HUDEP-2 (cell line): ENCODE data around the gene DHCR7.

Experiments used
- DNase-seq, 76 experiments: peaks; one replicate each; lab custom pipeline; 2025; ENCODE audit not compliant: unreplicated experiment in 76 of 76; lab: John Stamatoyannopoulos, UW

DHCR7 gene, protein sequence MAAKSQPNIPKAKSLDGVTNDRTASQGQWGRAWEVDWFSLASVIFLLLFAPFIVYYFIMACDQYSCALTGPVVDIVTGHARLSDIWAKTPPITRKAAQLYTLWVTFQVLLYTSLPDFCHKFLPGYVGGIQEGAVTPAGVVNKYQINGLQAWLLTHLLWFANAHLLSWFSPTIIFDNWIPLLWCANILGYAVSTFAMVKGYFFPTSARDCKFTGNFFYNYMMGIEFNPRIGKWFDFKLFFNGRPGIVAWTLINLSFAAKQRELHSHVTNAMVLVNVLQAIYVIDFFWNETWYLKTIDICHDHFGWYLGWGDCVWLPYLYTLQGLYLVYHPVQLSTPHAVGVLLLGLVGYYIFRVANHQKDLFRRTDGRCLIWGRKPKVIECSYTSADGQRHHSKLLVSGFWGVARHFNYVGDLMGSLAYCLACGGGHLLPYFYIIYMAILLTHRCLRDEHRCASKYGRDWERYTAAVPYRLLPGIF

DNA sequence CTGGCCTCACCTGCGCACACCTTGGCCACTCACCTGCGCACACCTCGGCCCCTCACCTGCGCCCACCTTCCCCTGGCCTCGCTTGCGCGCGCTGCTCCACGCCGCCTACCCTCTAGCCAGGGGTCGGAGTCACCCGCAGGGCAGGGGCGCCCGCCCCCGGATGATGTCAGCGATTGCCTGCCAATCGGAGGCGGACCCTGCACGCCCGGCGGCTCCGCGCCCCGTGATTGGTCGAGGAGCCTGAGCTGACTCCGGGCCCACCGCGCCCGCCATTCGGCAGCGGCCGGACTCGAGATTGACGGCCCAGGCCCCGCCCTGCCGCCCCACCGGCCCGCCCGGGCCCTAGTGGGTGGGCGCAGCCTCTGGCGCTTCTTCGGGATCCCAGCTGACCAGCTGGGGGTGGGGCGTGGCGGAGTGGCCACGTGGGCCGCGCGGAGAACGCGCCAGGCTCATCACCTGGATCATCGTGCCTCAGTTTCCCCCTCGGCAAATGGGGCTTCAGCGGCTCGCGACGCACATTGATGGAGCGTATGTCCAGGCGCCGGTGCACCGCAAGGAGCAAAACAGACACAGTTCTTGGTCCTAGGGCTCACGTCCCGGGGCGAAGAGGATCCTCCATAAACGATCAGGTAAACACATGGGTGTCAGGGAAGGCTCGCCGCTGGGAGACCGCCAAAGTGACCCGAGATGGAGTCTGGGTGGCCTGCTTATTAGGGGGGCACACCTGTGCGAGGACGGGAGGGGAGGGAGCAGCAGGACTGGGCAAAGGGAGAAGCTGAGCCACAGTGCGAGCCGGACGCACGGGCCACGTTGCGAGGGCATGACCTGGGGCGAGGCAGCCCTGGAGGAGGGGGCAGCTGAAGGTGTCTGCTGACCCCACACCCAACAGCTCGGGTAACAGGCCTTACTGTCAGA is at the start of gene DHCR7:
Gene DHCR7, minus strand, starts transcription at position 137 of the 915 bp plus-strand sequence. CDS start 3,441 bp downstream, outside the sequence.
- DNase-seq = peak in 75 of 76 experiments; percentile 28 to 97 (median 91)

DNA sequence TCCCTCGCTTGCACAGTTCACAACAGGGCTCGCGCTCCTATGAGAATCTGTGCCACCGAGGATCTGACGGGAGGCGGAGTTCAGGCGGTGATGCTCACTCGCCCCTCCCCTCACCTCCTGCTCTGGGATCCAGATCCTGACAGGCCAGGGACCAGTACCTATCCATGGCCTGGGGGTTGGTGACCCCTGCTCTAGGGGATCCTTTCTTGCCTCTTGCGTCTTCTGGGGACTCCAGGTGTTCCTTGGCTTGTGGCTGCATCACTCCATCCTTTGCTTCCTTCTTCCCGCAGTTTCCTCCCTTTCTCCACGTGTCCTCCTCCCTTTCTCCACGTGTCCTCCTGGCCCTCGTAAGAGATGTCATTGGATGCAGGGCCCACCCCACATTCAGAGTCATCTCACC is 48.2 kb upstream of the DHCR7 start:
- DNase-seq = no peak

DNA sequence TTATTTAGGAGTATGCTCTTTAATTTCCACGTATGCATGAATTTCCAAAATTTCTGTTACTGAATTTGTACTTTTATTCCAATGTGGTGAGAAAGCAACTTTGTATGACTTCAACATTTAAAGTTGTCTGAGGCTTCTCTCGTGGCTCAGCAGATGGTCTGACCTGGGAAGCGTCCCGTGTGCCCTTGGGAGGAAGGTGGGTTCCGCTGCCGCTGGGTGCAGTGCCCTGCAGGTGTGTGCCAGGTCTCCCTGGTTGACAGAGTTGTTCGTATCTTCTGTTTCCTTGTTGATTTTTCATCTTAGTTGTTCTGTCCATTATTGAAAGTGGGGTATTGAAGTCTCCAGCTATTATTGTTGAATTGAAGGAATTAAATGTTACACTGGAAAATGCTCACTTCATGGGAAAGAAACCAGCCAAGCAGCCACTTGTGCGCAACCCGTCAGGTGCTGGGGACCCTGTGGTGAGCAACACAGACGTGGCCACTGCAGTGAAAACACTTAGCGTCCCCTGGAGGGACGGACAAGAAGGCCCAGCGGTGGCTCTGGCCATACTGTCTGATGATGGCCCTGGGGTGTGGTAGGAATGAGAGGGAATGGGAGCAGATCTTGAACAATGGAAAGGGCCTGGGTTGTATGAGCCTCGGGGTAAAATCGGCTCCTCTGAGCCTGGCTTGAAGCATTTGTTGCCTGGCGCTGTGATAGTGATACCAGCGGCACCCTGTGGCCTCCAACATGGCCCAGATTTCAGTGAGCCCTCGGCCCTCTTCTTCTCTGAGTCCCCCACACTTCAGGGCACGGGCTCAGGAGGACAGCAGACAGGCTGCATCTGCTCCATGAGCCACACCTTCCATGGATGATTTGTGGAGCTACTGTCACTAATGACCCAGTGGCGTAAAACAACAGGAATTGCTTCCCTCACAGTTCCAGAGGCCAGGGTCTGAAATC is 47.4 kb upstream of the DHCR7 start:
- DNase-seq = no peak

DNA sequence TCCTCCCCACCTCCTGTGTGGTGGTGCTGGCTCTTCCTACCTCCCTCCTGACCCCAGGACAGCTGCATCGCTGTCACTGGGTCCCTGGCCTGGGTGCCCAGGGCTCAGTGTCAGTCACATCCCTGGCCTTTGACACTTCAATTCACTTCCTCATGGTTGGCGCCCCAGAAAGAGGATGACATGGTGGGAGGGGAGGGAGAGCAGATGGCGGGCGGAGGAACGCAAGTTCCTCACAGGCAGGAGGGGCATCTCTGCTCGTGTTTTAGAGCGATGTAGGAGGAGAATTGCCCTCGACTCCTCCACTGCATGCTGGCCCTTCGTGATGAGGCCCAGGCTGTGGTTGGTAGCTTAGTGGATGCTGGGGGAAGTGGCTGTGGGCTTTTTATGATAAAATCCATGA is 43.7 kb upstream of the DHCR7 start:
- no peak for DNase-seq

DNA sequence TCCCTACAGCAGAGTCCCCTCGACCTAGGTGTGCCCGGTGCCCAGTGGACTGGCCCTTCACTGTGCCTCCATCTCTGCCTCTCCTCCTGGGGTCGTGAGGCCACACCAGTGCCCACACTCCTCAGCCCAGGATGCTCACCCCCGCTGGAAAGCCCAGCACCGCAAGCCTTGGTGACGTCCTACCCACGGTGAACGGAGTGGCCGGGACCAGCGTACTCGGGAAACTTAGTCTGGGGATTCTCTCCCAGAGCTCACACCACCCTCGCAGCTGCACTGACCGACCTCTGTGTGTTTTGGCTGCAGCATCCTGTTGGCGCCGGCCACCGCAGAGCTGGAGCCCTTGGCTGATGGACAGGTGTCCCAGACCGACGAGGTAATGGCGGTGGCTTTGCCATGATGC is 43.3 kb upstream of the DHCR7 start:
- no peak for DNase-seq

DNA sequence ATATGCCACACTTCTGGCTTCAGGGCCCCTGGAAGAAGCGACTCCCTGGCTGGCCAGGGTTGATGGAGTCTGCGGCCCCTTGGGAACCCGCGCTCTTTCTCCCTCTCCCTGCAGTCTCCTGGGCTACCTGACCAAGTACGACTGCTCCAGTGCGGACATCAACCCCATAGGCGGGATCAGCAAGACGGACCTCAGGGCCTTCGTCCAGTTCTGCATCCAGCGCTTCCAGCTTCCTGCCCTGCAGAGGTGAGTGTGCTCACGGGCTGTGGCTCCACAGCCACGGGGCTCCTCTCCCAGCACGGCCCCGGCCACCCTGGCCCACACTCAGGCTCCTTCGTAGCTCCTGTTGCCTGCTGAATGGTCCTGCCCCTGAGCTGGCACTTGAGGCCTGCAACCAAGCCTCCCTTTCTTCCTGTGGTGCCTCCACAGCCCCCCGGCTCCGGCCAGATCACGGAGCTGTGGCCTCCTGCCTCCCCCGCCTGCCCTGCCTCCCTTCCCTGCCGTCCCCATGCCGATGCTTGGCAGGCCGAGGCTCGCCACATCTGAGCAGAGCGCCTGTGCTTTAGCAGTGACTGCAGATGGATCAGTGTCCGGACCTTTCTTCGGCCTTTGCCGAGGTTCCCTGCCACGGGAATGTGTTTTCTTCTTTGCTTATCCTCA is 42.7 kb upstream of the DHCR7 start:
- no peak for DNase-seq

DNA sequence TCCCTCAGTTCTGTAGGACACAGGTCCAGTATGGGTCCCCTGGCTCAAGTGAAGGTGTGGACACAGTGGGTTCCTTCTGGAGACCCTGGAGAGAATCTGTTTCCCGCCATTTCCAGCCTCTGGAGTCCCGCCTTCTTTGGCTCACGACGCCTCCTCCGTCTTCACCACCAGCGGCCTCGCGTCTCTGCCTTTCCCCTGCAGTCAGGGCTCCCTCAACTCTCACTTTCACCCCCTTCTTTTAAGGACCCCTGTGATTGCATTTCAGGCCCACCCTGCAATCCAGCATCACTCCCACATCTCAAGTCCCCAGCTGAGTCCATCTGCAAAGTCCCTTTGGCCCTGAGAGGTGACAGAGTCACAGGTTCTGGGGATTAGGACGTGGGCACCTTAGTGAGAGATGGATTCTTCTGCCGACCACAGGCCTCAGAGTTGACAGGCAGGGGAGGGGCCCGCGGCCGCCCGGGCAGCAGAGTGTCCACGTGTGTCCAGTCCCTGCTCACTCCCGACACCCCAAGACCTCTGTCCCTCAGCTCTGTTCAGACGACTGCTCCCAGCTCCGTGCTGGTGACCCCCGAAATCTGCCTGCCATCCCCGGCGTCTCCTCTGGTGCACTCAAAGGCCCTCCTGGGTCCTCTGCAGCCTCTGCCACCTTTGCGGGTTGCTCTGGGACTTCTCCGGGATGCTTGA is 42.0 kb upstream of the DHCR7 start:
- DNase-seq = no peak

DNA sequence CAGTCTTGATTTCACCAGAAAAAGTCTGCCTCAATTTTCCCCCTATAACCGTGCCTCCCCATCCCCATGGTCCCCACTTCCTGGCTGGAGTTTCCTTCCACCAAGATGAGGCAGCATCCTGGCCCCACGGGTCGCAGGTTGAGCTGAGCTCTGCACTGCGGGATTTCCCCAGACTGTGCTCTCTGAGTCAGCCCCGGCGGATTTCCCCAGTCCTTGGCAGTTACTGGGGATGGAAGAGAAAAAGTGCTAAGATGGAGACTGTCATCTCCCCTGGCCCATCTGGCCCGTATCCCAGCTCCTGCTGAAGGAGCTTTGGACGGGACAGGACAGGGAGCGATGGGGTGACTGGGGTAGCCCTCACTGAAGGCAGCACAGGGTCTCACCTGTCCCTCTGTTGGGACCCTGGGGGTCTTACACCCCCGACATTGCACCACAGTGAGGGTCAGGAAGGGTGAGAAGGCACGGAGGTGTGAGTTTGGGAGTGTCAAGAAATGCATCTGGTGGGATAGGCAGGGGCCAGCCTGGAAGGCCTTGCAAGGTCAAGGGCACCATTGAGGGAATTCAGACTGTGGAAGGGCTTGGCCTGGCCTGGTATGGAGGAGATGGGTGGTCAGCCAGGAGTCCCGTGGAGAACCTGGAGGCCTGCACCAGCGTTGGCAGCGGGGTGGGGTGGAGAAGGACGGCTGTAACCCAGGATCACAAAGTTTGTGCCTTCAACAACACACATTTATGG is 41.3 kb upstream of the DHCR7 start:
- no peak for DNase-seq

DNA sequence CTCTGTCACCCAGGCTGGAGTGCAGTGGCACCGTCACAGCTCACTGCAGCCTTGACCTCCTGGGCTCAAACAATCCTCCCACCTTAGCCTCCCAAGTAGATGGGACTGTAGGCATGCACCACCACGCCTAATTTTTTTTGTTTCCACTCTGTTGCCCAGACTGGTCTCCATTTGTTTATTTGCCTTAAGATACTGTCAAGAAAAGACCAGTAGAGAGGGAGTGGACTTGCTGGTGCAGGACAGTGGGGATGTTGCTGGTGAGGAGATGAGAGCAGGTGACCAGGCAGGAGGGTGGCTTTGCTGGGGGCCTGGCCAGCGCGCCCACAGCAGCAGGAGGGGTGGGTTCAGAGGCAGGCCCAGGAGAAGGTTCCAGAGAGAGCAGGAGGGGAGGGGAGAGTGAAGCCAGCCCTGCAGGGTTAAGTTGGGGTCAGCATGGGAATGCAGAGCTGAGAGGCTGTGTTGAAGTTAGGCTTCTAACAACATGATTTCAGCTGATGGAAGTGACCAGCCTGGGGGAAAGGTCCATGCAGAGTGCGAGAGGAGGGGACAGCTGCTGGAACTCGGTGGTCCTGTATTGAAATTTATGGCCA is 40.6 kb upstream of the DHCR7 start:
- no peak for DNase-seq

DNA sequence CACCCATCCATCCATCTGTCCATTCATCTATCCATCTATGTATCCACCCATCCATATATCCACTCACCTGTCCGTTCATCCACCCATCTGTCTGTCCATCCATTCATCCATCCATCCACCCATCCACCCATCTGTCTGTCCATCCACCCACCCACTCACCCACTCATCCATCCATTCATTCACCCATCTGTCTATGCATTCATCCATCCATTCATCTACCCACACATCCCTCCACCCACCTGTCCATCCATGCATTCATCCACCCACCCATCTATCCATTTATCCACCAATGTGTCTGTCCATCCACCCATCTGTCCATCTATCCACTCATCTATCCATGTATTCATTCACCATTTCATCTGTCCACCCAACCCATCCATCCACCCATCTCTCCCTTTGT is 38.1 kb upstream of the DHCR7 start:
- DNase-seq = no peak

DNA sequence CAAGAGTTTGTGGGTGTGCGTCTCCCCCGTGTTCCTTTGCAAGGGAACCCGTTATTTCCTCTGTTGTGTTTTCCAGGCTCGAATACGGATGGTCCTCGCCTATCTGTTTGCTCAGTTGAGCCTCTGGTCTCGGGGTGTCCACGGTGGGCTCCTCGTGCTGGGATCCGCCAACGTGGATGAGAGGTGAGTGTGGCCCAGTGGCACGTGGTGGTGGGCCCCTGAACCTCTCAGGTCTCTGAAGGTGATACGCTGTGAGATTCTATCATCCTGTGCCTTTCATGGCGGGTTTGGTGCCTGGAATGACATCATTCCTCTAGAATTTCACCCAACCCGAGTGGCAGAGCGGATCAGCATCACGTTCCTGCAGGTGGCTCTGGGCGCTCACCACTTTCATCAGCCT is 37.3 kb upstream of the DHCR7 start:
- DNase-seq = no peak

DNA sequence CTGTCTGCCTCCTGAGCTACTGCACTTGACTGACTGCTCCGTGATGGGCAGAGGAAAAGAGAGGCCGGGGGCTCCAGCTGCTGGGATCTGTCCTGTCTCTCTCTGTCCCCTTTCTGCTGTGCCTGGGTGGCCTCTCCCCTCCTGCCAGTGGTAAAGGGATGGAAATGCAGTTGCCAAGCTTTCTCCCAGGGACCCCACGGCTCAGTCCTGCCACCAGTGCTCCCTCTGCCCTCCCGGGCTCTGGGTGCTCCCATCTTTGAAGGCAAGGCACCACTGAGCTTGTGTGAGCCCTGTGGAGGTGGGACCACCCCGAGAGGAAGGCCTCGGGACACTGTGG is 36.8 kb upstream of the DHCR7 start:
- DNase-seq = no peak

DNA sequence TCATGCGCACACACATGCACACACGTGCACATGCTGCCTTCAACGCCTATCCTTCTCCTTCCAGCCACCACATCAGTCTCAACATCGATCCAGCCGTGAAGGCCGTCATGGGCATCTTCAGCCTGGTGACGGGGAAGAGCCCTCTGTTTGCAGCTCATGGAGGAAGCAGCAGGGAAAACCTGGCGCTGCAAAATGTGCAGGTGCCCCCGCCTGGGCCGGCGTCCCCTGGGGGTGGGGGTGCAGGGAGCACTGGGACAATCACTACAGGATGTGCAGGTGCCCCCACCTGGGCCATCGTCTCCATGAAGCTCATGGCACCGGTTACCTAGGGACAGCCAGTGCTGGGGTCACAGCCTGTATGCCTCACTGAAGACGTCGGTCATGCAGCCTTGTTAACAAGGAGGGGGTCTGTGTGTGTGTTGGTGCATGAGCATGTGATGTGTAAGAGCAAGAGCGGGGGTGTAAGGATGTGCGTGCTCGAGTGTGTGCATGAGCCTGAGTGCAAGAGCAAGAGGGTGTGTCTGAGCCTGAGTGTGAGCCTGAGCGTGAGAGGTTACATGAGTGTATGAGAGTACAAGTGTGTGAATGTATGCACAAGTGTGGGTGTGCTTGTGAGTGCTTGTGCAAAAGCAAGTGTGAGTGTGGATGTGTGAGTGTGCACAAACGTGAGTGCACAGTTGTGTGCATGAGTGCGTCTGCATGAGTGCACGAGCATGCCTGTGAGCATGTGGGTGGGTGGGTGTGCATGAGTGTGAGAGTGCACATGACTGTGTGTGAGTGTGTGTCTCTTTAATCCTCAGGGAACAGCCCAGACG is 36.3 kb upstream of the DHCR7 start:
- DNase-seq = no peak

DNA sequence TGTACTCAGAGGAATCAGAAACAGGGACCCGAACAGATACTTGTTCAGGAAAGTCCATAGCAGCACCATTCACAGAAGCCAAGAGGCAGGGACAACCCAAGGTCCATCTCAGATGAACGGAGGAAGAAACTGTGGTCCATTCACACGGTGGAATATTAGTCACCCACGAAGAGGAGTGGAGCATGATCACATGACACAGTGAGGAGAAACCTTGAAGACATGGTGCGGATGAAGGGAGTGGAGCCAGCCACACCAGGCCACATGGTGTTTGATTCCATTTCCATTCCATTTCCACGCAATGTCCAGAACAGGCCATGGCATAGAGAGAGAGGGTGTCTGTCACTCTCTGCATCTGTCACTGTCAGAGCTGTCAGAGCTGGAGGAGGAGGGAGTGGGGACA is 35.5 kb upstream of the DHCR7 start:
- no peak for DNase-seq

DNA sequence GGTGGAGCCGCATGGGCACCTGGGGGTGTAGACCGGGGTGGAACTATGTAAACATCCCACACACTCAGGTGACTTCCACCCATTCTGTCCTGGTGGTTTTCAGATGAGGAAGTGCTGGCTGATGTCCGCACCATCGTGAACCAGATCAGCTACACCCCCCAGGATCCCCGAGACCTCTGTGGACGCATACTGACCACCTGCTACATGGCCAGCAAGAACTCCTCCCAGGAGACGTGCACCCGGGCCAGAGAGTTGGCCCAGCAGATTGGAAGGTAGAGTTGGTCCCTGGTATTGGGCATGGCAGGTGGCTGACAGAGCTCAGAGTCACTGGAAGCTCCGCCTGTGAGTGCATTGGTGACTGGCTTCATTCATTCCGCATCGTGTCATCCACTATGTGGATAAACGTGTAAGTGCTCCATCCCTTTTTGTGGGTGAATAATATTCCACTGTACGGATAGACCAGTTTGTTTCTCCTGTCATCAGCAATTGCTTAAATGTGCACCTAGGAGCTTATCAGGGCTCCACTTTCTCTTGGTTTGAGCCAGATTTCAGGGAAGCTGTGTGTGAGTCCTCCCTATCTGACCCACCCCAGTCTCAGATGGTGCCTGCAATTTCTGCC is 34.7 kb upstream of the DHCR7 start:
- DNase-seq = no peak

DNA sequence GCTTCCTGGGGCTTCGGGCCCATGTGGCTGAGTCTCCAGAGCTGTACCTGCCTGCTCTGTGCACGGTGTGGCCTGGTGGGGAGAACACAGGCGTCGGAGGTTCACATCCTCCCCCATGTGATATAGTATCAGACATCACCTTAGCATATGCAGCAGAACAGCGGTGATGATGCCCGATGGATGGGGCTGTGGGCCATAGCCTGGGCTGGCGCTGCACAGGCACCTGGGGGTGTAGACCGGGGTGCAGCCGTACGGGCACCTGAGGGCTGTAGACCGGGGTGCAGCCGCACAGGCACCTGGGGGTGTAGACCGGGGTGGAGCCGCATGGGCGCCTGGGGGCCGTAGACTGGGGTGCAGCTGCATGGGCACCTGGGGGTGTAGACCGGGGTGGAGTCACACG is 34.0 kb upstream of the DHCR7 start:
- DNase-seq = no peak
